Panc1 (cell line): ENCODE results near the gene PPP4C. TPM values are rescaled to one million over a fixed set of nuclear protein-coding genes. Genes with fewer than 3 reads are reported as not detected.

Source experiments
- ATAC-seq: fragments of 200-7000 bp; cut with Tn5 transposase; 2 replicates; pipeline ENCODE4 v1.9.1; 2020; ENCODE audit warnings: mild to moderate bottlenecking, moderate library complexity
- BruUV-seq: library from RNA; stranded (reverse); fragments of 400-500 nt; replicated peaks from 2 replicates; lab custom pipeline; 2021; lab: Mats Ljungman, UMichigan
- CTCF ChIA-PET: fragments of 300-600 bp; sonication (Branson Sonifier 250); formaldehyde crosslinking; loops from one replicate; lab custom pipeline; 2022; ENCODE audit warnings: antibody characterized with exemption; lab: Charles Lee
- POLR2A ChIA-PET: fragments of 300-600 bp; sonication (Branson Sonifier 250); formaldehyde crosslinking; loops from one replicate; lab custom pipeline; 2022; ENCODE audit warnings: antibody characterized with exemption; lab: Charles Lee
- DNase-seq: peaks from one replicate; pipeline ENCODE4 v3.0.0-alpha.2; 2010; ENCODE audit warnings: low read depth, low spot score
- H3K27ac ChIP-seq: 2 replicates; pipeline ENCODE4 v1.5.1; 2011; ENCODE audit warnings: mild to moderate bottlenecking, low read length, inconsistent platforms
- H3K27me3 ChIP-seq: fragments of 200-500 bp; sonication (Bioruptor generic); 2 replicates; pipeline ENCODE4 v1.6.0; 2014; ENCODE audit warnings: low read length, inconsistent platforms; ENCODE audit not compliant: control insufficient read depth, insufficient read depth
- H3K36me3 ChIP-seq: fragments of 200-500 bp; sonication (Bioruptor generic); 2 replicates; pipeline ENCODE4 v1.5.1; 2014; ENCODE audit warnings: inconsistent platforms, mild to moderate bottlenecking, low read length, moderate library complexity; ENCODE audit not compliant: control insufficient read depth, insufficient read depth
- H3K4me1 ChIP-seq: 2 replicates; pipeline ENCODE4 v1.5.1; 2011; ENCODE audit warnings: inconsistent platforms, mild to moderate bottlenecking, low read length, moderate library complexity; ENCODE audit not compliant: control insufficient read depth, insufficient read depth
- H3K4me3 ChIP-seq, 2 experiments: 2 replicates each; pipeline ENCODE4 v1.5.1; 2011 to 2012; ENCODE audit warnings: low read depth in 2 of 2, low read length in 2 of 2, mild to moderate bottlenecking in 2 of 2, inconsistent platforms in 1 of 2, moderate library complexity in 1 of 2
- H3K9me3 ChIP-seq: fragments of 200-500 bp; sonication (Bioruptor generic); 2 replicates; pipeline ENCODE4 v1.5.1; 2014; ENCODE audit warnings: low read depth, mild to moderate bottlenecking, inconsistent platforms, low read length, moderate library complexity; ENCODE audit not compliant: control insufficient read depth, insufficient read depth
- CTCF ChIP-seq: fragments of 450-650 bp; IDR thresholded peaks from 2 replicates; pipeline ENCODE4 v1.5.1; 2017; ENCODE audit warnings: mild to moderate bottlenecking
- POLR2AphosphoS5 ChIP-seq: IDR thresholded peaks from 2 replicates; pipeline ENCODE4 v1.6.1; 2012; ENCODE audit warnings: mild to moderate bottlenecking, low read depth, low read length, moderate library complexity
- REST ChIP-seq, 2 experiments: IDR thresholded peaks; 2 replicates each; pipeline ENCODE4 v1.6.1; 2011 to 2012; ENCODE audit warnings: low read depth in 2 of 2, control low read depth in 1 of 2, low read length in 1 of 2, mild to moderate bottlenecking in 1 of 2, moderate library complexity in 1 of 2; ENCODE audit not compliant: insufficient read depth in 1 of 2
- SIN3A ChIP-seq: IDR thresholded peaks from 2 replicates; pipeline ENCODE4 v1.6.1; 2012; ENCODE audit warnings: low read depth, mild to moderate bottlenecking, low read length, moderate library complexity, borderline replicate concordance; ENCODE audit not compliant: insufficient read depth
- TCF7L2 ChIP-seq: IDR thresholded peaks from 2 replicates; pipeline ENCODE4 v1.6.1; 2011; ENCODE audit warnings: mild to moderate bottlenecking, low read depth, low read length, inconsistent platforms
- in situ Hi-C: cut with HindIII; loops from 2 replicates; pipeline ENCODE4 v1.10.0; 2016; ENCODE audit warnings: low sequenced_read_pairs, low pct_unique_long_range_greater_than_20kb
- intact Hi-C: fragments of 100-400 bp; cut with micrococcal nuclease; formaldehyde crosslinking; loops from one replicate; pipeline ENCODE4 v1.10.0; 2022; ENCODE audit not compliant: unreplicated experiment
- total RNA-seq: library from RNA; stranded (reverse); gene quantifications from one replicate; pipeline ENCODE4 v1.2.1, GENCODE V29; 2021; ENCODE audit not compliant: unreplicated experiment

PPP4C gene
- total RNA-seq, 1 experiment from 2014 or later = 186 TPM

- peak; percentile 36; the same call in 1 of the 2 replicates for ATAC-seq
- TF ChIP-seq SIN3A (no peak), POLR2AphosphoS5 (no peak), REST (IDR thresholded peaks at IDR 0.05; ENCODE audit: insufficient read depth in 1 of 2, low read depth in 2 of 2, low read length in 1 of 2) (no peak), TCF7L2 (no peak), CTCF (no peak)
- no peaks in the 10 kb centered on the region for H3K27me3 ChIP-seq
- no peaks in the 10 kb centered on the region for H3K9me3 ChIP-seq
- intact Hi-C loops (no loop called here), in situ Hi-C loops (no loop called here)
- POLR2A ChIA-PET = no interaction called here
- no peak for DNase-seq
- H3K27ac ChIP-seq = no peak overlapping the region
- CTCF ChIA-PET = interaction anchor here (0.5 to 1.3 kb wide), 8 partner anchors 12 to 474 kb away, joined by 3 to 9 read pairs (median 4); no protein-coding TSS in a partner anchor
- H3K4me3 ChIP-seq = peak overlapping the region; percentile 25 to 34; a peak in 3 of 4 replicates
- BruUV-seq = no TSS peak
- no peaks in the 10 kb centered on the region for H3K36me3 ChIP-seq
- H3K4me1 ChIP-seq = peaks cover 9% of the 10 kb centered on the region
Measured at GRCh38 chr16:30031477-30031918, 44.3 kb upstream of the PPP4C start.

DNA sequence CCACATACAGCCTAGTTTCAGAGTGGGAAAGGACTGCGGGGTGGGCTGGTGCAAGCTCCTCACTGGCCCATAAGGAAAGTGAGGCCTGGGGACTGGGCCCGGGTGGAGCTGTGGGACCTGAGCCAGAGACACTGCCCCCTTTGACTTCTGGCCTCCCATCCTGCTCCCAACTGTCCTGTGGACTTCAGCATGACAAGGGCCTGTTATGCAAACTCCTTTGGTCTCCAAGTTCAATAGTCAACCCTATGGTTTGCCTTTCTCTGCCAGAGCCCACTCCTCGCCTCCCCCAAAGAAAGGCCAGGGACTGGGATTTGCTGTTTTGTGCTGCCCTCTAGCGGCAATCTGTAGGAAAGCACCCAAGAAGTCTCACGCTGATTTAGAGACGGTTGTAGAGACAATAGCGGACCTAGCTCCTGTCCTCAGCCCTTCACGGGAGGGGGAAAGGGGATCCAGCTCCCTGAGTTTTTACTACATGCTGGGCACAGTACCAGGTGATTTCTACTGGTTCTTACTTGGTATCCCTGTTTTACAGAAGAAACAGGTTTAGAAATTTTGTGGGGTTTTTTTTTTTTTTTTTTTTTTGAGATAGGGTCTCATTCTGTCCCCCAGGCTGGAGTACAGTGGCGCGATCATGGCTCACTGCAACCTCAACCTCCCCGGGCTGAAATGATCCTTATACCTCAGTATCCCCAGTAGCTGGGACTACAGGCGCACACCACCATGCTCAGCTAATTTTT lies 43.5 kb upstream of the PPP4C start:
- POLR2A ChIA-PET = interaction anchor here (0.5 kb wide), 1 partner anchor 16 kb away, joined by 3 read pairs; no protein-coding TSS in a partner anchor
- in situ Hi-C loops (no loop called here), intact Hi-C loops (no loop called here)
- TF ChIP-seq POLR2AphosphoS5 (no peak), CTCF (peak; percentile 91)
- Histone ChIP-seq H3K27me3 (no peaks in the 10 kb centered on the region), H3K4me3 (no peak overlapping the region), H3K36me3 (no peaks in the 10 kb centered on the region), H3K4me1 (peaks cover 9% of the 10 kb centered on the region), H3K27ac (no peak overlapping the region), H3K9me3 (no peaks in the 10 kb centered on the region)
- peak; percentile 72 for ATAC-seq
- CTCF ChIA-PET = interaction anchor here (0.5 to 1.3 kb wide), 13 partner anchors 9 to 332 kb away, joined by 3 to 12 read pairs (median 5); partner anchors contain the start of gene CDIPT
- BruUV-seq = no TSS peak
- DNase-seq = no peak
